Measurements from ENCODE around the gene GALNT18.

DNA sequence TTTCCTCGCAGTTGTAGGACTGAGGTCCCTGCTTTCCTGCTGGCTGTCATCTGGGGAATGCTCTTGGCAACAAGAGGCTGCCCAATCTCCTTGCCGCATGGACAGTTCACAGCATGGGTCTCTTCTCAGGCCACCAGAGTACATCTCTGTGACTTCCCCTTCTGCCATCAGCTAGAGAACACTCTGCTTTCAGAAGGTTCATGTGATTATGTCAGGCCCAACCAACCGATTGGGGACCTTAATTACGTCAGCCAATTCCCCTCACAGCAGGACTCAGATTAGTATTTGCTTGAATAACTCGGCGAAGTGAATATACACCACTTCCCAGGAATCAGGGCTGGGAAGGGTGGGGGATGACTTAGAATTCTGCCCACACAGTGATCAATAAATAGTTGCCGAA, 206.8 kb downstream of the GALNT18 start:
- TF ChIP-seq, protein P1, sequence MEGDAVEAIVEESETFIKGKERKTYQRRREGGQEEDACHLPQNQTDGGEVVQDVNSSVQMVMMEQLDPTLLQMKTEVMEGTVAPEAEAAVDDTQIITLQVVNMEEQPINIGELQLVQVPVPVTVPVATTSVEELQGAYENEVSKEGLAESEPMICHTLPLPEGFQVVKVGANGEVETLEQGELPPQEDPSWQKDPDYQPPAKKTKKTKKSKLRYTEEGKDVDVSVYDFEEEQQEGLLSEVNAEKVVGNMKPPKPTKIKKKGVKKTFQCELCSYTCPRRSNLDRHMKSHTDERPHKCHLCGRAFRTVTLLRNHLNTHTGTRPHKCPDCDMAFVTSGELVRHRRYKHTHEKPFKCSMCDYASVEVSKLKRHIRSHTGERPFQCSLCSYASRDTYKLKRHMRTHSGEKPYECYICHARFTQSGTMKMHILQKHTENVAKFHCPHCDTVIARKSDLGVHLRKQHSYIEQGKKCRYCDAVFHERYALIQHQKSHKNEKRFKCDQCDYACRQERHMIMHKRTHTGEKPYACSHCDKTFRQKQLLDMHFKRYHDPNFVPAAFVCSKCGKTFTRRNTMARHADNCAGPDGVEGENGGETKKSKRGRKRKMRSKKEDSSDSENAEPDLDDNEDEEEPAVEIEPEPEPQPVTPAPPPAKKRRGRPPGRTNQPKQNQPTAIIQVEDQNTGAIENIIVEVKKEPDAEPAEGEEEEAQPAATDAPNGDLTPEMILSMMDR (IDR thresholded peaks at IDR 0.05; ENCODE audit: low read length): no peak
- TF ChIP-seq EZH2phosphoT487 (IDR thresholded peaks at IDR 0.05; ENCODE audit: low read length): no peak
- TF ChIP-seq EZH2 (optimal IDR thresholded peaks at IDR 0.05; ENCODE audit: low read depth, low read length): no peak
